HEK293T (cell line): ENCODE data around the gene LPO.
A peak's percentile ranks its signal among the peaks of the same experiment; 100 is the strongest.

Experiments used
- CTCF ChIA-PET: fragments of 350-600 bp; formaldehyde crosslinking; extraction: SDS; loops from one replicate; lab custom pipeline; 2021; ENCODE audit warnings: antibody characterized with exemption, inconsistent platforms; lab: Yijun Ruan, JAX
- POLR2A ChIA-PET: fragments of 350-600 bp; formaldehyde crosslinking; extraction: SDS; loops from one replicate; lab custom pipeline; 2020; ENCODE audit warnings: antibody characterized with exemption, inconsistent platforms; lab: Yijun Ruan, JAX
- DNase-seq: peaks from one replicate; pipeline ENCODE4 v3.0.0; 2012; ENCODE audit warnings: mixed read lengths; ENCODE audit errors: extremely low spot score
- ARNT ChIP-seq: fragments of 450-650 bp; IDR thresholded peaks from 2 replicates; pipeline ENCODE4 v1.6.1; 2017; ENCODE audit warnings: mild to moderate bottlenecking
- BHLHE40 ChIP-seq: fragments of 450-650 bp; IDR thresholded peaks from 2 replicates; pipeline ENCODE4 v1.6.1; 2016; ENCODE audit warnings: mild to moderate bottlenecking, moderate library complexity, borderline replicate concordance
- CTBP1 ChIP-seq: fragments of 450-650 bp; IDR thresholded peaks from 2 replicates; pipeline ENCODE4 v1.6.1; 2016; ENCODE audit warnings: borderline replicate concordance
- ELF4 ChIP-seq: fragments of 450-650 bp; IDR thresholded peaks from 2 replicates; pipeline ENCODE4 v1.6.1; 2017; ENCODE audit warnings: antibody characterized with exemption
- FOXA1 ChIP-seq: fragments of 450-650 bp; IDR thresholded peaks from 2 replicates; pipeline ENCODE4 v1.6.1; 2016; ENCODE audit warnings: mild to moderate bottlenecking
- FOXK2 ChIP-seq: fragments of 450-650 bp; IDR thresholded peaks from 2 replicates; pipeline ENCODE4 v1.6.1; 2016; ENCODE audit warnings: mild to moderate bottlenecking
- FOXM1 ChIP-seq: fragments of 450-650 bp; IDR thresholded peaks from 2 replicates; pipeline ENCODE4 v1.6.1; 2017; ENCODE audit warnings: mild to moderate bottlenecking, borderline replicate concordance
- HDGF ChIP-seq: fragments of 450-650 bp; IDR thresholded peaks from 2 replicates; pipeline ENCODE4 v1.6.1; 2017; ENCODE audit warnings: antibody characterized with exemption, borderline replicate concordance
- L3MBTL2 ChIP-seq: fragments of 450-650 bp; conservative IDR thresholded peaks from 2 replicates; pipeline ENCODE4 v1.6.1; 2016; ENCODE audit warnings: mild to moderate bottlenecking
- LEF1 ChIP-seq: fragments of 450-650 bp; IDR thresholded peaks from 2 replicates; pipeline ENCODE4 v1.6.1; 2017; ENCODE audit warnings: mild to moderate bottlenecking, borderline replicate concordance
- NFRKB ChIP-seq: fragments of 450-650 bp; IDR thresholded peaks from 2 replicates; pipeline ENCODE4 v1.6.1; 2016; ENCODE audit warnings: mild to moderate bottlenecking, moderate library complexity
- PKNOX1 ChIP-seq: fragments of 450-650 bp; IDR thresholded peaks from 2 replicates; pipeline ENCODE4 v1.6.1; 2016
- SP1 ChIP-seq: fragments of 450-650 bp; IDR thresholded peaks from 2 replicates; pipeline ENCODE4 v1.6.1; 2017
- SUZ12 ChIP-seq: fragments of 450-650 bp; IDR thresholded peaks from 2 replicates; pipeline ENCODE4 v1.6.1; 2016; ENCODE audit warnings: mild to moderate bottlenecking
- TARDBP ChIP-seq: fragments of 450-650 bp; IDR thresholded peaks from 2 replicates; pipeline ENCODE4 v1.6.1; 2016
- ZNF384 ChIP-seq: fragments of 450-650 bp; IDR thresholded peaks from 2 replicates; pipeline ENCODE4 v1.6.1; 2016

The LPO gene

GRCh38 chr17:58278661-58279015, 40.3 kb downstream of the LPO start:
- POLR2A ChIA-PET = no interaction called here
- peak; percentile 4 for DNase-seq
- CTCF ChIA-PET = no interaction called here
- TF ChIP-seq CTBP1 (no peak), PKNOX1 (no peak), BHLHE40 (no peak), ARNT (no peak), ZNF384 (no peak), LEF1 (no peak), SP1 (no peak), SUZ12 (no peak), FOXM1 (no peak), TARDBP (no peak), L3MBTL2 (no peak), HDGF (no peak), NFRKB (no peak)

GRCh38 chr17:58279016-58279711, 40.8 kb downstream of the LPO start:
- ChIA-PET POLR2A (no interaction called here), CTCF (no interaction called here)
- TF ChIP-seq BHLHE40 = no peak
- TF ChIP-seq PKNOX1 = no peak
- no peak for TF ChIP-seq ARNT
- no peak for TF ChIP-seq SP1
- no peak for TF ChIP-seq SUZ12
- TF ChIP-seq FOXK2 = no peak
- TF ChIP-seq NFRKB = no peak
- TF ChIP-seq ZNF384 = no peak
- no peak for TF ChIP-seq HDGF
- no peak for TF ChIP-seq LEF1
- TF ChIP-seq ELF4 = no peak
- peak; percentile 3 for DNase-seq

- ChIA-PET POLR2A (no interaction called here), CTCF (interaction anchor here (1.0 kb wide), 1 partner anchor 137 kb away, joined by 3 read pairs; the partner anchor contains the start of gene RNF43)
- TF ChIP-seq FOXM1 (no peak), FOXA1 (no peak), TARDBP (no peak)
- DNase-seq = peak; percentile 6
Measured at GRCh38 chr17:58279736-58280479, 41.5 kb downstream of the LPO start.

GRCh38 chr17:58280480-58281217, 42.3 kb downstream of the LPO start, which contains the start of gene MPO:
Gene MPO (minus strand): TSS chr17:58280935. CDS start chr17:58280758, 177 bp downstream.
- TF ChIP-seq ZNF384 (no peak), FOXK2 (no peak), LEF1 (no peak), CTBP1 (no peak), NFRKB (no peak), FOXA1 (no peak), L3MBTL2 (no peak), SUZ12 (no peak), TARDBP (no peak), ARNT (no peak), FOXM1 (no peak), ELF4 (no peak), SP1 (no peak)
- DNase-seq = peak; percentile 4
- ChIA-PET POLR2A (no interaction called here), CTCF (interaction anchor here (1.0 kb wide), 1 partner anchor 137 kb away, joined by 3 read pairs; the partner anchor contains the start of gene RNF43)

GRCh38 chr17:58281511-58282011, 43.2 kb downstream of the LPO start:
- ChIA-PET POLR2A (no interaction called here), CTCF (no interaction called here)
- peak; percentile 6 for DNase-seq
- TF ChIP-seq ELF4 (no peak), FOXA1 (no peak), PKNOX1 (no peak), BHLHE40 (no peak), HDGF (no peak), FOXK2 (no peak), TARDBP (no peak), NFRKB (no peak), ARNT (no peak), CTBP1 (no peak), SP1 (no peak), ZNF384 (no peak), FOXM1 (no peak), SUZ12 (no peak), LEF1 (no peak), L3MBTL2 (no peak)
